Naive thymus-derived CD4-positive, alpha-beta T cell (primary cell): Measurements from ENCODE around the gene RGS8. TPM values are rescaled to one million over a fixed set of nuclear protein-coding genes. Genes with fewer than 3 reads are reported as not detected.

Experiments
- ATAC-seq: fragments of 150-1000 bp; cut with Tn5 transposase; 2 replicates; pipeline ENCODE4 v1.10.0; 2021; ENCODE audit warnings: mild to moderate bottlenecking, moderate library complexity
- CTCF ChIA-PET: fragments of 350-600 bp; sonication (Branson Sonifier 250); formaldehyde crosslinking; loops from one replicate; lab custom pipeline; 2021; ENCODE audit warnings: antibody characterized with exemption; lab: Charles Lee
- POLR2A ChIA-PET: fragments of 350-600 bp; sonication (Branson Sonifier 250); formaldehyde crosslinking; loops from one replicate; lab custom pipeline; 2021; ENCODE audit warnings: antibody characterized with exemption, inconsistent platforms; lab: Charles Lee
- DNase-seq, 9 donors: peaks; one replicate each; pipeline versions ENCODE4 v3.0.0 to v3.0.0-alpha.2; 2020 to 2022; ENCODE audit warnings: mixed read lengths in 1 of 9
- H3K27ac ChIP-seq: one replicate; pipeline ENCODE4 v1.7.0; 2013; ENCODE audit warnings: mild to moderate bottlenecking, low read depth, low read length, moderate library complexity
- H3K27me3 ChIP-seq, 2 donors: one replicate each; pipeline ENCODE4 v1.7.0; 2013; ENCODE audit warnings: low read length in 2 of 2, mild to moderate bottlenecking in 2 of 2, moderate library complexity in 2 of 2; ENCODE audit not compliant: control insufficient read depth in 2 of 2, insufficient read depth in 2 of 2
- H3K36me3 ChIP-seq, 3 experiments: 1 replicate in 2 of 3; 2 replicates in 1 of 3; pipeline ENCODE4 v1.7.0; 2013; ENCODE audit warnings: low read length in 3 of 3, mild to moderate bottlenecking in 3 of 3, moderate library complexity in 1 of 3; ENCODE audit not compliant: insufficient read depth in 3 of 3, control insufficient read depth in 2 of 3
- H3K4me1 ChIP-seq, 2 donors: one replicate each; pipeline ENCODE4 v1.7.0; 2013; ENCODE audit warnings: low read length in 2 of 2, mild to moderate bottlenecking in 2 of 2, moderate library complexity in 1 of 2; ENCODE audit not compliant: control insufficient read depth in 2 of 2, insufficient read depth in 2 of 2
- H3K4me3 ChIP-seq: 2 replicates; pipeline ENCODE4 v1.7.0; 2013; ENCODE audit warnings: mild to moderate bottlenecking, low read length
- H3K9me3 ChIP-seq, 3 experiments: 1 replicate in 2 of 3; 2 replicates in 1 of 3; pipeline ENCODE4 v1.7.0; 2013; ENCODE audit warnings: low read length in 3 of 3; ENCODE audit not compliant: control insufficient read depth in 2 of 3
- H3K27ac Mint-ChIP-seq, 9 donors: one replicate each; pipeline ENCODE4 v1.8.0; 2020 to 2022; ENCODE audit warnings: mixed read lengths in 9 of 9, mild to moderate bottlenecking in 8 of 9, moderate library complexity in 5 of 9, inconsistent platforms in 2 of 9
- H3K27me3 Mint-ChIP-seq, 5 donors: one replicate each; pipeline ENCODE4 v1.8.0; 2021 to 2022; ENCODE audit warnings: mixed read lengths in 5 of 5, mild to moderate bottlenecking in 1 of 5
- H3K36me3 Mint-ChIP-seq, 5 donors: one replicate each; pipeline ENCODE4 v1.8.0; 2020 to 2022; ENCODE audit warnings: mixed read lengths in 5 of 5, mild to moderate bottlenecking in 3 of 5, inconsistent platforms in 1 of 5
- H3K4me1 Mint-ChIP-seq, 7 donors: one replicate each; pipeline ENCODE4 v1.8.0; 2020 to 2022; ENCODE audit warnings: mixed read lengths in 7 of 7, mild to moderate bottlenecking in 3 of 7, inconsistent platforms in 1 of 7
- H3K4me3 Mint-ChIP-seq, 10 donors: one replicate each; pipeline ENCODE4 v1.8.0; 2020 to 2022; ENCODE audit warnings: mild to moderate bottlenecking in 10 of 10, mixed read lengths in 10 of 10, moderate library complexity in 6 of 10, inconsistent platforms in 2 of 10
- H3K9me3 Mint-ChIP-seq, 11 donors: one replicate each; pipeline ENCODE4 v1.8.0; 2020 to 2022; ENCODE audit warnings: mixed read lengths in 11 of 11, mild to moderate bottlenecking in 4 of 11, inconsistent platforms in 1 of 11, moderate library complexity in 1 of 11
- intact Hi-C, 2 donors: fragments of 100-400 bp; cut with micrococcal nuclease; formaldehyde crosslinking; loops; one replicate each; pipeline ENCODE4 v1.15.1; 2023
- polyA plus RNA-seq, 2 donors: library from polyadenylated mRNA; unstranded; fragments of 300-500 nt; fragmentation: Illumina TruSeq; gene quantifications; one replicate each; pipeline ENCODE4 v1.2.3, GENCODE V29; 2021
- total RNA-seq, 6 experiments: library from RNA in 5 of 6; stranded (reverse) in 5 of 6; gene quantifications; 1 replicate in 5 of 6; 2 replicates in 1 of 6; pipeline ENCODE4 v1.2.3 and lab custom pipeline; 2021 to 2026

RGS8 gene
- total and polyA plus RNA-seq, 7 experiments from 2014 or later = not detected

GRCh38 chr1:182676274-182676673 lies 8.1 kb downstream of the RGS8 start:
- intact Hi-C loops = loop anchor here in 1 of 2 donors (5.0 kb wide), 2 partner anchors 59 to 74 kb away; partner anchors contain the start of gene RGS16
- Mint-ChIP-seq H3K4me1 (peaks cover 0 to 16% (median 0%) of the 10 kb centered on the region in 7 donors), H3K36me3 (no peaks in the 10 kb centered on the region), H3K4me3 (no peak overlapping the region), H3K27ac (no peak overlapping the region), H3K27me3 (peaks cover 5 to 30% (median 7%) of the 10 kb centered on the region in 5 donors), H3K9me3 (no peaks in the 10 kb centered on the region)
- ChIA-PET CTCF (no interaction called here), POLR2A (no interaction called here)
- H3K27me3 ChIP-seq = no peaks in the 10 kb centered on the region
- no peaks in the 10 kb centered on the region for H3K9me3 ChIP-seq
- no peak overlapping the region for H3K4me3 ChIP-seq
- H3K36me3 ChIP-seq = no peaks in the 10 kb centered on the region
- H3K27ac ChIP-seq = no peak overlapping the region
- no peak for ATAC-seq
- no peak for DNase-seq
- no peaks in the 10 kb centered on the region for H3K4me1 ChIP-seq

GRCh38 chr1:182674346-182675246 lies 9.8 kb downstream of the RGS8 start:
- H3K4me3 ChIP-seq = no peak overlapping the region
- POLR2A ChIA-PET = no interaction called here
- no peak overlapping the region for H3K27ac ChIP-seq
- H3K27me3 ChIP-seq = no peaks in the 10 kb centered on the region
- DNase-seq (no peak), ATAC-seq (no peak)
- Mint-ChIP-seq H3K4me1 (peaks cover 0 to 9% (median 0%) of the 10 kb centered on the region in 7 donors), H3K27ac (no peak overlapping the region), H3K4me3 (no peak overlapping the region), H3K9me3 (no peaks in the 10 kb centered on the region), H3K36me3 (no peaks in the 10 kb centered on the region), H3K27me3 (peaks cover 9 to 36% (median 11%) of the 10 kb centered on the region in 5 donors)
- intact Hi-C loops = loop anchor here in 1 of 2 donors (5.0 kb wide), 2 partner anchors 57 to 72 kb away; partner anchors contain the start of gene RGS16
- CTCF ChIA-PET = interaction anchor here (0.7 kb wide), 1 partner anchor 76 kb away, joined by 4 read pairs; no protein-coding TSS in a partner anchor
- H3K36me3 ChIP-seq = no peaks in the 10 kb centered on the region
- H3K9me3 ChIP-seq = no peaks in the 10 kb centered on the region
- H3K4me1 ChIP-seq = no peaks in the 10 kb centered on the region

GRCh38 chr1:182672487-182672836 lies 11.9 kb downstream of the RGS8 start:
- Histone ChIP-seq H3K36me3 (no peaks in the 10 kb centered on the region), H3K27me3 (no peaks in the 10 kb centered on the region), H3K9me3 (no peaks in the 10 kb centered on the region), H3K4me3 (no peak overlapping the region), H3K27ac (no peak overlapping the region), H3K4me1 (no peaks in the 10 kb centered on the region)
- ChIA-PET CTCF (interaction anchor here (0.8 kb wide), 1 partner anchor 71 kb away, joined by 3 read pairs; no protein-coding TSS in a partner anchor), POLR2A (no interaction called here)
- Mint-ChIP-seq H3K36me3 (no peaks in the 10 kb centered on the region), H3K9me3 (no peaks in the 10 kb centered on the region), H3K27ac (no peak overlapping the region), H3K4me1 (peaks cover 0 to 7% (median 0%) of the 10 kb centered on the region in 7 donors), H3K27me3 (peaks cover 9 to 36% (median 11%) of the 10 kb centered on the region in 5 donors), H3K4me3 (no peak overlapping the region)
- intact Hi-C loops = no loop called here
- no peak for DNase-seq
- no peak for ATAC-seq

GRCh38 chr1:182671750-182672486 lies 12.5 kb downstream of the RGS8 start:
- Histone ChIP-seq H3K9me3 (no peaks in the 10 kb centered on the region), H3K27ac (no peak overlapping the region), H3K27me3 (no peaks in the 10 kb centered on the region), H3K4me1 (no peaks in the 10 kb centered on the region), H3K36me3 (no peaks in the 10 kb centered on the region), H3K4me3 (no peak overlapping the region)
- Mint-ChIP-seq H3K4me3 (no peak overlapping the region), H3K27me3 (peaks cover 9 to 36% (median 11%) of the 10 kb centered on the region in 5 donors), H3K4me1 (peaks cover 0 to 7% (median 0%) of the 10 kb centered on the region in 7 donors), H3K27ac (no peak overlapping the region), H3K36me3 (no peaks in the 10 kb centered on the region), H3K9me3 (no peaks in the 10 kb centered on the region)
- DNase-seq (no peak), ATAC-seq (no peak)
- POLR2A ChIA-PET = no interaction called here
- intact Hi-C loops = no loop called here
- CTCF ChIA-PET = interaction anchor here (0.8 kb wide), 1 partner anchor 71 kb away, joined by 3 read pairs; no protein-coding TSS in a partner anchor

GRCh38 chr1:182670032-182670749 lies 14.2 kb downstream of the RGS8 start:
- peaks cover 0 to 7% (median 0%) of the 10 kb centered on the region in 7 donors for H3K4me1 Mint-ChIP-seq
- no peaks in the 10 kb centered on the region for H3K9me3 Mint-ChIP-seq
- ChIA-PET CTCF (no interaction called here), POLR2A (no interaction called here)
- DNase-seq (no peak), ATAC-seq (no peak)
- intact Hi-C loops = no loop called here
- Histone ChIP-seq H3K36me3 (no peaks in the 10 kb centered on the region), H3K9me3 (no peaks in the 10 kb centered on the region), H3K27me3 (no peaks in the 10 kb centered on the region), H3K4me3 (no peak overlapping the region), H3K4me1 (no peaks in the 10 kb centered on the region), H3K27ac (no peak overlapping the region)
- H3K4me3 Mint-ChIP-seq = no peak overlapping the region
- H3K36me3 Mint-ChIP-seq = no peaks in the 10 kb centered on the region
- H3K27me3 Mint-ChIP-seq = peaks cover 9 to 31% (median 11%) of the 10 kb centered on the region in 5 donors
- no peak overlapping the region for H3K27ac Mint-ChIP-seq

GRCh38 chr1:182669266-182669665 lies 15.1 kb downstream of the RGS8 start:
- H3K27me3 Mint-ChIP-seq = peaks cover 9 to 26% (median 12%) of the 10 kb centered on the region in 5 donors
- ChIA-PET POLR2A (no interaction called here), CTCF (no interaction called here)
- H3K9me3 ChIP-seq = no peaks in the 10 kb centered on the region
- peaks cover 0 to 7% (median 0%) of the 10 kb centered on the region in 7 donors for H3K4me1 Mint-ChIP-seq
- H3K9me3 Mint-ChIP-seq = no peaks in the 10 kb centered on the region
- H3K36me3 Mint-ChIP-seq = no peaks in the 10 kb centered on the region
- H3K27ac ChIP-seq = no peak overlapping the region
- DNase-seq (no peak), ATAC-seq (no peak)
- intact Hi-C loops = no loop called here
- H3K4me3 ChIP-seq = no peak overlapping the region
- no peaks in the 10 kb centered on the region for H3K36me3 ChIP-seq
- no peak overlapping the region for H3K4me3 Mint-ChIP-seq
- no peaks in the 10 kb centered on the region for H3K4me1 ChIP-seq
- no peak overlapping the region for H3K27ac Mint-ChIP-seq
- no peaks in the 10 kb centered on the region for H3K27me3 ChIP-seq
